ENCODE results near the gene NRL. TPM values are rescaled to one million over a fixed set of nuclear protein-coding genes. Genes with fewer than 3 reads are reported as not detected.

NRL gene
- 1.3 to 2.3 TPM (median 1.6 TPM) in 3 replicates for total RNA-seq (2021)
- percentile 40 among the genes with signal in this experiment for Bru-seq, nascent RNA
- long read RNA-seq, experiment 1, partial matches to known transcripts = 0 of 13 reads
- long read RNA-seq, experiment 1, other reads (novel, unspliced or antisense) = 10 of 13 reads
- long read RNA-seq, experiment 2 = 0 reads
- long read RNA-seq, experiment 3 = 0 reads

DNA sequence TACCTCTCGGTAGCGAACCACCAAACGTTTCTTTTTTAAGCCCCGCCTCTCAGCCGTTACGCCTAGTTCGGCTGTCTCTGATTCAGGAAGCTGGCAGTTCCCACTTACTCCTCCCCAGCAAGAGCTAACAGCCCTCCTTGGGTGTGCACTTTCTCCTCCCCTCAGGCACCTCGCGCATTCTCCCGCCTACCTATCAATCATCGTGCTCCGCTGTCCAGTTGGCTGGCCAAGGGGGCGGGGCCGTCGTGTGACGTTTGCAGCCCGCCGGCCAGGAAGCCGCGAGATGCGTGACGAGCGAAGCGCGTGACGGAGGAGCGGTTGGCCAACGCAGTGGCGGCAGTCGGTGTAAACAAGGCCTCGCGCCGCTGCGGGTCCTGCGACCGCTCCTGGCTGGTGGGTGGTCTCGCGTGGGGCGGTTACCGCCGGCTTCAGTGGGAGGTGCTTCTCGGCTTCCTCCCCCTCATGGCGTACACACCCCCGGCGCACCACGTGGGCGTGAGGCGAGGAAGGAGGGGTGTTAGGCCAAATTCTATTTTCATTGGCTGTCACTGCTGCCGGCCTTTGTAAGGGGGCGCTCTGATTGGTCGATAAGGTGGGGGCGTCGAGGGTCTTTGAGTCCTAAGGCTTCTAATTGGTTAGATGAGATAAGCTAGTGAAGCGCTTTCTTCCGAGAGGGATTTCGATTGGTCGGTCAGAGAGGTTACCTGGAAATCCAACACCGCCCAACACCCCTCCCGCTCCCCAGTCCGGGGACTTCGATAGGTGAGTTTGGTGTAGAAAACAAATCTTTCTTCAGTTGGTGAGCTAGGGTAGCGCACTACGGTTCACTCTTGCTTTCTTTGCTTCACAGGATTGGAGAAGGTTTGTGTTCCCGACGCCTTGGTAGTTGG is at the start of gene NRL, which contains the start of gene DCAF11:
Gene NRL (minus strand): TSS at position 418 of the 890 bp plus-strand sequence. CDS start 32,101 bp downstream, outside the sequence.
Gene DCAF11 (plus strand): TSS at position 246 of the 890 bp plus-strand sequence. CDS start 818 bp downstream, outside the sequence.
- CTCF ChIA-PET = interaction anchor here (0.6 to 3.3 kb wide), 32 partner anchors 7 to 483 kb away, joined by 3 to 67 read pairs (median 4); partner anchors contain the start of genes CARMIL3, CHMP4A, CIDEB and DHRS4L2
- Mint-ChIP-seq H3K4me3 (peak within 1 kb of the TSS; percentile 99), H3K36me3 (peaks cover 32% of the 10 kb centered on the region), H3K4me1 (peaks cover 17% of the 10 kb centered on the region), H3K27ac (peak within 1 kb of the TSS; percentile 99), H3K27me3 (ENCODE audit: low read depth) (peaks cover 4% of the 10 kb centered on the region; the same call in 1 of the 2 replicates), H3K9me3 (no peaks in the 10 kb centered on the region)
- ATAC-seq (peak; percentile 86), DNase-seq (ENCODE audit: low spot score) (peak; percentile 98)
- POLR2A ChIA-PET = interaction anchor here (0.6 to 3.3 kb wide), 21 partner anchors 9 to 110 kb away, joined by 3 to 44 read pairs (median 6); partner anchors contain the start of genes CARMIL3, CHMP4A, EMC9 and IPO4
- peak; percentile 52; the same call in 1 of the 2 replicates for TF ChIP-seq TEAD1 (CRISPR knock-in tag; IDR thresholded peaks at IDR 0.05)
- TF ChIP-seq, protein P1, sequence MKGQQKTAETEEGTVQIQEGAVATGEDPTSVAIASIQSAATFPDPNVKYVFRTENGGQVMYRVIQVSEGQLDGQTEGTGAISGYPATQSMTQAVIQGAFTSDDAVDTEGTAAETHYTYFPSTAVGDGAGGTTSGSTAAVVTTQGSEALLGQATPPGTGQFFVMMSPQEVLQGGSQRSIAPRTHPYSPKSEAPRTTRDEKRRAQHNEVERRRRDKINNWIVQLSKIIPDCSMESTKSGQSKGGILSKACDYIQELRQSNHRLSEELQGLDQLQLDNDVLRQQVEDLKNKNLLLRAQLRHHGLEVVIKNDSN (CRISPR knock-in tag; IDR thresholded peaks at IDR 0.05) = peak; percentile 93
- TF ChIP-seq, protein P2, sequence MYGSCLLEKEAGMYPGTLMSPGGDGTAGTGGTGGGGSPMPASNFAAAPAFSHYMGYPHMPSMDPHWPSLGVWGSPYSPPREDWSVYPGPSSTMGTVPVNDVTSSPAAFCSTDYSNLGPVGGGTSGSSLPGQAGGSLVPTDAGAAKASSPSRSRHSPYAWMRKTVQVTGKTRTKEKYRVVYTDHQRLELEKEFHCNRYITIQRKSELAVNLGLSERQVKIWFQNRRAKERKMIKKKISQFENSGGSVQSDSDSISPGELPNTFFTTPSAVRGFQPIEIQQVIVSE (CRISPR knock-in tag; IDR thresholded peaks at IDR 0.05; ENCODE audit: borderline replicate concordance) = no peak
- TF ChIP-seq FOXK1 (CRISPR knock-in tag; IDR thresholded peaks at IDR 0.05) = peak; percentile 96
- no peak for TF ChIP-seq ATF1 (CRISPR knock-in tag; IDR thresholded peaks at IDR 0.05)
- TF ChIP-seq, protein P3, sequence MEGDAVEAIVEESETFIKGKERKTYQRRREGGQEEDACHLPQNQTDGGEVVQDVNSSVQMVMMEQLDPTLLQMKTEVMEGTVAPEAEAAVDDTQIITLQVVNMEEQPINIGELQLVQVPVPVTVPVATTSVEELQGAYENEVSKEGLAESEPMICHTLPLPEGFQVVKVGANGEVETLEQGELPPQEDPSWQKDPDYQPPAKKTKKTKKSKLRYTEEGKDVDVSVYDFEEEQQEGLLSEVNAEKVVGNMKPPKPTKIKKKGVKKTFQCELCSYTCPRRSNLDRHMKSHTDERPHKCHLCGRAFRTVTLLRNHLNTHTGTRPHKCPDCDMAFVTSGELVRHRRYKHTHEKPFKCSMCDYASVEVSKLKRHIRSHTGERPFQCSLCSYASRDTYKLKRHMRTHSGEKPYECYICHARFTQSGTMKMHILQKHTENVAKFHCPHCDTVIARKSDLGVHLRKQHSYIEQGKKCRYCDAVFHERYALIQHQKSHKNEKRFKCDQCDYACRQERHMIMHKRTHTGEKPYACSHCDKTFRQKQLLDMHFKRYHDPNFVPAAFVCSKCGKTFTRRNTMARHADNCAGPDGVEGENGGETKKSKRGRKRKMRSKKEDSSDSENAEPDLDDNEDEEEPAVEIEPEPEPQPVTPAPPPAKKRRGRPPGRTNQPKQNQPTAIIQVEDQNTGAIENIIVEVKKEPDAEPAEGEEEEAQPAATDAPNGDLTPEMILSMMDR (IDR thresholded peaks at IDR 0.05) = no peak
- TF ChIP-seq FOXP1 (CRISPR knock-in tag; IDR thresholded peaks at IDR 0.05; ENCODE audit: borderline replicate concordance) = peak; percentile 59; the same call in 1 of the 2 replicates
- no peak for TF ChIP-seq TEAD4 (CRISPR knock-in tag; IDR thresholded peaks at IDR 0.05)
- 0 out of 2 replicates have a peak, but pooled peaks have one; percentile 57 for TF ChIP-seq SMAD3 (CRISPR knock-in tag; IDR thresholded peaks at IDR 0.05; ENCODE audit: borderline replicate concordance)
- TF ChIP-seq, protein P4, sequence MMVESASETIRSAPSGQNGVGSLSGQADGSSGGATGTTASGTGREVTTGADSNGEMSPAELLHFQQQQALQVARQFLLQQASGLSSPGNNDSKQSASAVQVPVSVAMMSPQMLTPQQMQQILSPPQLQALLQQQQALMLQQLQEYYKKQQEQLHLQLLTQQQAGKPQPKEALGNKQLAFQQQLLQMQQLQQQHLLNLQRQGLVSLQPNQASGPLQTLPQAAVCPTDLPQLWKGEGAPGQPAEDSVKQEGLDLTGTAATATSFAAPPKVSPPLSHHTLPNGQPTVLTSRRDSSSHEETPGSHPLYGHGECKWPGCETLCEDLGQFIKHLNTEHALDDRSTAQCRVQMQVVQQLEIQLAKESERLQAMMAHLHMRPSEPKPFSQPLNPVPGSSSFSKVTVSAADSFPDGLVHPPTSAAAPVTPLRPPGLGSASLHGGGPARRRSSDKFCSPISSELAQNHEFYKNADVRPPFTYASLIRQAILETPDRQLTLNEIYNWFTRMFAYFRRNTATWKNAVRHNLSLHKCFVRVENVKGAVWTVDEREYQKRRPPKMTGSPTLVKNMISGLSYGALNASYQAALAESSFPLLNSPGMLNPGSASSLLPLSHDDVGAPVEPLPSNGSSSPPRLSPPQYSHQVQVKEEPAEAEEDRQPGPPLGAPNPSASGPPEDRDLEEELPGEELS (CRISPR knock-in tag; IDR thresholded peaks at IDR 0.05) = peak; percentile 80; the same call in 1 of the 2 replicates
- TF ChIP-seq NFYB (CRISPR knock-in tag; conservative IDR thresholded peaks at IDR 0.05; ENCODE audit: low read depth) = peak; percentile 92
- no peak for TF ChIP-seq ZNF423 (CRISPR knock-in tag; IDR thresholded peaks at IDR 0.05)
- no peak for TF ChIP-seq OVOL2 (CRISPR knock-in tag; IDR thresholded peaks at IDR 0.05; ENCODE audit: borderline replicate concordance)
- no peak for TF ChIP-seq ZNF416 (CRISPR knock-in tag; IDR thresholded peaks at IDR 0.05)
- TF ChIP-seq GABPB1 (CRISPR knock-in tag; IDR thresholded peaks at IDR 0.05) = peak; percentile 92
- TF ChIP-seq SOX15 (CRISPR knock-in tag; IDR thresholded peaks at IDR 0.05) = no peak
- TF ChIP-seq ZBTB21 (CRISPR knock-in tag; IDR thresholded peaks at IDR 0.05; ENCODE audit: borderline replicate concordance) = peak; percentile 81; the same call in 1 of the 2 replicates
- TF ChIP-seq SP1 (CRISPR knock-in tag; conservative IDR thresholded peaks at IDR 0.05) = peak; percentile 91
- no peak; the same call in 1 of the 2 replicates for TF ChIP-seq CREM (CRISPR knock-in tag; IDR thresholded peaks at IDR 0.05)
- TF ChIP-seq, protein P5, sequence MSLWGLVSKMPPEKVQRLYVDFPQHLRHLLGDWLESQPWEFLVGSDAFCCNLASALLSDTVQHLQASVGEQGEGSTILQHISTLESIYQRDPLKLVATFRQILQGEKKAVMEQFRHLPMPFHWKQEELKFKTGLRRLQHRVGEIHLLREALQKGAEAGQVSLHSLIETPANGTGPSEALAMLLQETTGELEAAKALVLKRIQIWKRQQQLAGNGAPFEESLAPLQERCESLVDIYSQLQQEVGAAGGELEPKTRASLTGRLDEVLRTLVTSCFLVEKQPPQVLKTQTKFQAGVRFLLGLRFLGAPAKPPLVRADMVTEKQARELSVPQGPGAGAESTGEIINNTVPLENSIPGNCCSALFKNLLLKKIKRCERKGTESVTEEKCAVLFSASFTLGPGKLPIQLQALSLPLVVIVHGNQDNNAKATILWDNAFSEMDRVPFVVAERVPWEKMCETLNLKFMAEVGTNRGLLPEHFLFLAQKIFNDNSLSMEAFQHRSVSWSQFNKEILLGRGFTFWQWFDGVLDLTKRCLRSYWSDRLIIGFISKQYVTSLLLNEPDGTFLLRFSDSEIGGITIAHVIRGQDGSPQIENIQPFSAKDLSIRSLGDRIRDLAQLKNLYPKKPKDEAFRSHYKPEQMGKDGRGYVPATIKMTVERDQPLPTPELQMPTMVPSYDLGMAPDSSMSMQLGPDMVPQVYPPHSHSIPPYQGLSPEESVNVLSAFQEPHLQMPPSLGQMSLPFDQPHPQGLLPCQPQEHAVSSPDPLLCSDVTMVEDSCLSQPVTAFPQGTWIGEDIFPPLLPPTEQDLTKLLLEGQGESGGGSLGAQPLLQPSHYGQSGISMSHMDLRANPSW (CRISPR knock-in tag; conservative IDR thresholded peaks at IDR 0.05; ENCODE audit: low read depth) = no peak
- TF ChIP-seq, protein P6, sequence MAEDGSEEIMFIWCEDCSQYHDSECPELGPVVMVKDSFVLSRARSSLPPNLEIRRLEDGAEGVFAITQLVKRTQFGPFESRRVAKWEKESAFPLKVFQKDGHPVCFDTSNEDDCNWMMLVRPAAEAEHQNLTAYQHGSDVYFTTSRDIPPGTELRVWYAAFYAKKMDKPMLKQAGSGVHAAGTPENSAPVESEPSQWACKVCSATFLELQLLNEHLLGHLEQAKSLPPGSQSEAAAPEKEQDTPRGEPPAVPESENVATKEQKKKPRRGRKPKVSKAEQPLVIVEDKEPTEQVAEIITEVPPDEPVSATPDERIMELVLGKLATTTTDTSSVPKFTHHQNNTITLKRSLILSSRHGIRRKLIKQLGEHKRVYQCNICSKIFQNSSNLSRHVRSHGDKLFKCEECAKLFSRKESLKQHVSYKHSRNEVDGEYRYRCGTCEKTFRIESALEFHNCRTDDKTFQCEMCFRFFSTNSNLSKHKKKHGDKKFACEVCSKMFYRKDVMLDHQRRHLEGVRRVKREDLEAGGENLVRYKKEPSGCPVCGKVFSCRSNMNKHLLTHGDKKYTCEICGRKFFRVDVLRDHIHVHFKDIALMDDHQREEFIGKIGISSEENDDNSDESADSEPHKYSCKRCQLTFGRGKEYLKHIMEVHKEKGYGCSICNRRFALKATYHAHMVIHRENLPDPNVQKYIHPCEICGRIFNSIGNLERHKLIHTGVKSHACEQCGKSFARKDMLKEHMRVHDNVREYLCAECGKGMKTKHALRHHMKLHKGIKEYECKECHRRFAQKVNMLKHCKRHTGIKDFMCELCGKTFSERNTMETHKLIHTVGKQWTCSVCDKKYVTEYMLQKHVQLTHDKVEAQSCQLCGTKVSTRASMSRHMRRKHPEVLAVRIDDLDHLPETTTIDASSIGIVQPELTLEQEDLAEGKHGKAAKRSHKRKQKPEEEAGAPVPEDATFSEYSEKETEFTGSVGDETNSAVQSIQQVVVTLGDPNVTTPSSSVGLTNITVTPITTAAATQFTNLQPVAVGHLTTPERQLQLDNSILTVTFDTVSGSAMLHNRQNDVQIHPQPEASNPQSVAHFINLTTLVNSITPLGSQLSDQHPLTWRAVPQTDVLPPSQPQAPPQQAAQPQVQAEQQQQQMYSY (CRISPR knock-in tag; IDR thresholded peaks at IDR 0.05) = no peak
- TF ChIP-seq, protein P7, sequence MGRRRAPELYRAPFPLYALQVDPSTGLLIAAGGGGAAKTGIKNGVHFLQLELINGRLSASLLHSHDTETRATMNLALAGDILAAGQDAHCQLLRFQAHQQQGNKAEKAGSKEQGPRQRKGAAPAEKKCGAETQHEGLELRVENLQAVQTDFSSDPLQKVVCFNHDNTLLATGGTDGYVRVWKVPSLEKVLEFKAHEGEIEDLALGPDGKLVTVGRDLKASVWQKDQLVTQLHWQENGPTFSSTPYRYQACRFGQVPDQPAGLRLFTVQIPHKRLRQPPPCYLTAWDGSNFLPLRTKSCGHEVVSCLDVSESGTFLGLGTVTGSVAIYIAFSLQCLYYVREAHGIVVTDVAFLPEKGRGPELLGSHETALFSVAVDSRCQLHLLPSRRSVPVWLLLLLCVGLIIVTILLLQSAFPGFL (CRISPR knock-in tag; IDR thresholded peaks at IDR 0.05; ENCODE audit: borderline replicate concordance) = peak; percentile 90; the same call in 1 of the 2 replicates
